HG02763 (cell line): ENCODE data around the gene SPART.
"Not testable (repeated sequence)": the region's sequence is repeated elsewhere in the genome, so short reads cannot be mapped to it uniquely, and the experiment has no call there.

Experiments used
- ATAC-seq: cut with Tn5 transposase; IDR thresholded peaks from one replicate; pipeline ENCODE4 v1.9.1; 2021; ENCODE audit warnings: mild to moderate bottlenecking, moderate library complexity; ENCODE audit not compliant: unreplicated experiment

The SPART gene

GRCh38 chr13:36355632-36356031 lies 9.4 kb upstream of the SPART start:
- no peak for ATAC-seq

- no peak for ATAC-seq
Observed at GRCh38 chr13:36354842-36355623, 8.8 kb upstream of the SPART start.

- ATAC-seq = no peak
Observed at GRCh38 chr13:36353001-36353400, 6.8 kb upstream of the SPART start.

- no peak for ATAC-seq
Observed at GRCh38 chr13:36352350-36352749, 6.2 kb upstream of the SPART start.

GRCh38 chr13:36347531-36348210 lies 1.5 kb upstream of the SPART start:
- no peak for ATAC-seq

GRCh38 chr13:36345438-36346221 lies 564 bp downstream of the SPART start:
- ATAC-seq = no peak

GRCh38 chr13:36344886-36345437 lies 1.2 kb downstream of the SPART start:
- no peak for ATAC-seq

GRCh38 chr13:36344173-36344572 lies 2.0 kb downstream of the SPART start:
- ATAC-seq = no peak

GRCh38 chr13:36343766-36344165 lies 2.4 kb downstream of the SPART start:
- ATAC-seq = no peak

- ATAC-seq = no peak
Observed at GRCh38 chr13:36342715-36343114, 3.5 kb downstream of the SPART start.

GRCh38 chr13:36341718-36342117 lies 4.5 kb downstream of the SPART start:
- no peak for ATAC-seq

GRCh38 chr13:36339600-36340155 lies 6.5 kb downstream of the SPART start:
- no peak for ATAC-seq

- no peak for ATAC-seq
Observed at GRCh38 chr13:36337938-36338641, 8.1 kb downstream of the SPART start.

- ATAC-seq = no peak
Observed at GRCh38 chr13:36332986-36333385, 13.2 kb downstream of the SPART start.

- ATAC-seq = not testable (repeated sequence)
Observed at GRCh38 chr13:36332255-36332654, 13.9 kb downstream of the SPART start.

GRCh38 chr13:36331280-36331679 lies 14.9 kb downstream of the SPART start:
- ATAC-seq = no peak

- no peak for ATAC-seq
Observed at GRCh38 chr13:36329361-36329760, 16.8 kb downstream of the SPART start.

GRCh38 chr13:36328821-36329220 lies 17.4 kb downstream of the SPART start:
- no peak for ATAC-seq

- ATAC-seq = no peak
Observed at GRCh38 chr13:36325912-36326311, 20.3 kb downstream of the SPART start.

- not testable (repeated sequence) for ATAC-seq
Observed at GRCh38 chr13:36324881-36325280, 21.3 kb downstream of the SPART start.
